IPS-NIHi7 (cell line): Measurements from ENCODE around the gene PRPF38A.

Experiments
- DNase-seq: peaks from one replicate; pipeline ENCODE4 v3.0.0; 2012; ENCODE audit warnings: mixed read lengths; ENCODE audit errors: extremely low spot score

Gene PRPF38A

DNA sequence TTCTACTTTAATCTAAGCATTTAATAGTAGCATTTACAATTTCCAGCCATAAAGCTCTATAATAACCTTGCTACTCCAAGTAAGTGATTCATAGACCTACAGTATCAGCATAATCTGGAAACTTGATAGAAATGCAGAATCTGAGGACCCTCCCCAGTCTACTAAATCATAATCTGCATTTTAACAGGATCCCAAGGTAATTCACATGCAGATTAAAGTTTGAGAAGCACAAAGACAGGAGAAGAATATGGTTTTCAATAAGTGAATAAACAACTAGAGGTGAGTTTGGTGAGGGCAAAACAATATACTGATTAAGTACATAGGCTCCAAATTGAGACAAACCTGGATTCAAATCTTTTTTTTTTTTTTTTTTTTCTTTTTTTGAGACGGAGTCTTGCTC, 57.4 kb downstream of the PRPF38A start:
- DNase-seq = no peak

DNA sequence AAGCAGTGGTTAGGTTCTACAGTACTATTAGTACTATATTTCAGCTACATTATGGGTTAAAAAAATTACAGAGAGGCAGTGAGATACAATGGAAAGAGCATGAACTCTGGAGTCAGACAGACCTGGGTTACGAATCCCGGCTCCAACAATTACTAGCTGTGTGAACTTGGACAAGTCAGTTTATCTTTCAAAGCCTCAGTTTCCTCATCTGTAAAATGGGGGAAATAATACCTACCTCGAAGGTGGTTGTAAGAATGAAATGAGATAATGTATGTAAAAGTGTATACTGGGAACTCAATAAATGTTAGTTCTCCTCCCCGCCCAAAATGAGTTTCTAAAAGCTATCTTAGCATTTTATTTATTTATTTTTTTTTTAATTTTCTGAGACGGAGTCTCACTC, 59.5 kb downstream of the PRPF38A start:
- no peak for DNase-seq

DNA sequence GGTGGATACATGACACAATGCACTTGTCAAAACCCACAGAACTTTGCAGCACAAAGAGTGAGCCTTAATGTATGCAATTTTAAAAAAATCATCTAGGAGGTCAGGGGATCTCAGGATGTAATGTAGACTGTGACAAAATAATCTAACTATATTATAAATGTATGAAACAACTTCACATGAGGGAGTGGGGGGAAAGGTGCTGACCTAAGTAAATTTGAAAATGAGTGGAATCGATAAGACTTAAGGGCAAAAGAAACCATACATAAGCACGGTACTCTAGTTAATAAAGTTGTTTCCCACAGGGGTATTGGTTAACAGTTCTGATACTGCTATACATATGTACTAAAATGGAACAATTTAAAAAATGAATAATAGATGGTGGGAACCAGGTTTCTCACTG, 64.7 kb downstream of the PRPF38A start:
- DNase-seq = no peak
